Panc1 (cell line): Measurements from ENCODE around the gene PRR5L. TPM values are rescaled to one million over a fixed set of nuclear protein-coding genes. Genes with fewer than 3 reads are reported as not detected.

ENCODE experiments used
- ATAC-seq: fragments of 200-7000 bp; cut with Tn5 transposase; 2 replicates; pipeline ENCODE4 v1.9.1; 2020; ENCODE audit warnings: mild to moderate bottlenecking, moderate library complexity
- BruUV-seq: library from RNA; stranded (reverse); fragments of 400-500 nt; replicated peaks from 2 replicates; lab custom pipeline; 2021; lab: Mats Ljungman, UMichigan
- CTCF ChIA-PET: fragments of 300-600 bp; sonication (Branson Sonifier 250); formaldehyde crosslinking; loops from one replicate; lab custom pipeline; 2022; ENCODE audit warnings: antibody characterized with exemption; lab: Charles Lee
- POLR2A ChIA-PET: fragments of 300-600 bp; sonication (Branson Sonifier 250); formaldehyde crosslinking; loops from one replicate; lab custom pipeline; 2022; ENCODE audit warnings: antibody characterized with exemption; lab: Charles Lee
- DNase-seq: peaks from one replicate; pipeline ENCODE4 v3.0.0-alpha.2; 2010; ENCODE audit warnings: low read depth, low spot score
- H3K27ac ChIP-seq: 2 replicates; pipeline ENCODE4 v1.5.1; 2011; ENCODE audit warnings: mild to moderate bottlenecking, low read length, inconsistent platforms
- H3K27me3 ChIP-seq: fragments of 200-500 bp; sonication (Bioruptor generic); 2 replicates; pipeline ENCODE4 v1.6.0; 2014; ENCODE audit warnings: low read length, inconsistent platforms; ENCODE audit not compliant: control insufficient read depth, insufficient read depth
- H3K36me3 ChIP-seq: fragments of 200-500 bp; sonication (Bioruptor generic); 2 replicates; pipeline ENCODE4 v1.5.1; 2014; ENCODE audit warnings: inconsistent platforms, mild to moderate bottlenecking, low read length, moderate library complexity; ENCODE audit not compliant: control insufficient read depth, insufficient read depth
- H3K4me1 ChIP-seq: 2 replicates; pipeline ENCODE4 v1.5.1; 2011; ENCODE audit warnings: inconsistent platforms, mild to moderate bottlenecking, low read length, moderate library complexity; ENCODE audit not compliant: control insufficient read depth, insufficient read depth
- H3K4me3 ChIP-seq, 2 experiments: 2 replicates each; pipeline ENCODE4 v1.5.1; 2011 to 2012; ENCODE audit warnings: low read depth in 2 of 2, low read length in 2 of 2, mild to moderate bottlenecking in 2 of 2, inconsistent platforms in 1 of 2, moderate library complexity in 1 of 2
- H3K9me3 ChIP-seq: fragments of 200-500 bp; sonication (Bioruptor generic); 2 replicates; pipeline ENCODE4 v1.5.1; 2014; ENCODE audit warnings: low read depth, mild to moderate bottlenecking, inconsistent platforms, low read length, moderate library complexity; ENCODE audit not compliant: control insufficient read depth, insufficient read depth
- CTCF ChIP-seq: fragments of 450-650 bp; IDR thresholded peaks from 2 replicates; pipeline ENCODE4 v1.5.1; 2017; ENCODE audit warnings: mild to moderate bottlenecking
- POLR2AphosphoS5 ChIP-seq: IDR thresholded peaks from 2 replicates; pipeline ENCODE4 v1.6.1; 2012; ENCODE audit warnings: mild to moderate bottlenecking, low read depth, low read length, moderate library complexity
- REST ChIP-seq, 2 experiments: IDR thresholded peaks; 2 replicates each; pipeline ENCODE4 v1.6.1; 2011 to 2012; ENCODE audit warnings: low read depth in 2 of 2, control low read depth in 1 of 2, low read length in 1 of 2, mild to moderate bottlenecking in 1 of 2, moderate library complexity in 1 of 2; ENCODE audit not compliant: insufficient read depth in 1 of 2
- SIN3A ChIP-seq: IDR thresholded peaks from 2 replicates; pipeline ENCODE4 v1.6.1; 2012; ENCODE audit warnings: low read depth, mild to moderate bottlenecking, low read length, moderate library complexity, borderline replicate concordance; ENCODE audit not compliant: insufficient read depth
- TCF7L2 ChIP-seq: IDR thresholded peaks from 2 replicates; pipeline ENCODE4 v1.6.1; 2011; ENCODE audit warnings: mild to moderate bottlenecking, low read depth, low read length, inconsistent platforms
- in situ Hi-C: cut with HindIII; loops from 2 replicates; pipeline ENCODE4 v1.10.0; 2016; ENCODE audit warnings: low sequenced_read_pairs, low pct_unique_long_range_greater_than_20kb
- intact Hi-C: fragments of 100-400 bp; cut with micrococcal nuclease; formaldehyde crosslinking; loops from one replicate; pipeline ENCODE4 v1.10.0; 2022; ENCODE audit not compliant: unreplicated experiment
- total RNA-seq: library from RNA; stranded (reverse); gene quantifications from one replicate; pipeline ENCODE4 v1.2.1, GENCODE V29; 2021; ENCODE audit not compliant: unreplicated experiment

PRR5L gene
- total RNA-seq, 1 experiment from 2014 or later, result 0.36 TPM

- BruUV-seq, result no TSS peak
- POLR2A ChIA-PET, result no interaction called here
- Histone ChIP-seq H3K27me3 (peaks cover 14% of the 10 kb centered on the region), H3K4me1 (no peaks in the 10 kb centered on the region), H3K9me3 (no peaks in the 10 kb centered on the region), H3K4me3 (no peak overlapping the region), H3K36me3 (no peaks in the 10 kb centered on the region), H3K27ac (no peak overlapping the region)
- no peak for TF ChIP-seq CTCF
- CTCF ChIA-PET, result no interaction called here
- in situ Hi-C loops (no loop called here), intact Hi-C loops (no loop called here)
- no peak for ATAC-seq
- DNase-seq, result no peak
These were observed 44.8 kb downstream of the PRR5L start for GRCh38 chr11:36340897-36341296.

DNA sequence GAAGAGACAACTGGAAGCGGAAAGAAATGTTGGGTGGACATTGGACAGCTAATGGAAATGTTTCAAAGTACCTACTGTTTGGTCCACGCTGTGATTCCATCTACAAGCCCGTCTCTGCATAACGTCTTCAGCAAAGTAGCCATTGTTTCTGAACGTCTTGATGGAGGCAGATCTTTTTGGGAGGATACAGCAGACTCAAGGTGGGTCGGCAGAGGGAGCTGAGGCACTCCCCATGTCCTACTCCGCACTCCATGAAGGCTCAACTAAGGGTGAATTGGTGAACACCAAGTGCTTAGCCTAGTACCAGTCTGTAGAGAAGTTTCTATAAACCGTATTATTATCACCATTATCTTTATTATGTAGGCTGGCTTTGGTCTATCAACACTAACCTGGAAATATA lies 45.8 kb downstream of the PRR5L start:
- no peaks in the 10 kb centered on the region for H3K36me3 ChIP-seq
- ATAC-seq (no peak), DNase-seq (no peak)
- peaks cover 14% of the 10 kb centered on the region for H3K27me3 ChIP-seq
- no TSS peak for BruUV-seq
- CTCF ChIA-PET, result no interaction called here
- no peak for TF ChIP-seq TCF7L2
- TF ChIP-seq REST (IDR thresholded peaks at IDR 0.05; ENCODE audit: insufficient read depth in 1 of 2, low read depth in 2 of 2, low read length in 1 of 2), result no peak
- no peak for TF ChIP-seq SIN3A
- no peak for TF ChIP-seq CTCF
- no peak for TF ChIP-seq POLR2AphosphoS5
- no peaks in the 10 kb centered on the region for H3K4me1 ChIP-seq
- in situ Hi-C loops (no loop called here), intact Hi-C loops (no loop called here)
- no peaks in the 10 kb centered on the region for H3K9me3 ChIP-seq
- POLR2A ChIA-PET, result interaction anchor here (0.6 kb wide), 1 partner anchor 17 kb away, joined by 3 read pairs; no protein-coding TSS in a partner anchor
- H3K27ac ChIP-seq, result no peak overlapping the region
- H3K4me3 ChIP-seq, result no peak overlapping the region
